Activated CD8-positive, alpha-beta T cell treated with anti-CD3 and anti-CD28 coated beads for 36 hours (primary cell): ENCODE measurements around the gene KLHL20. TPM values are rescaled to one million over a fixed set of nuclear protein-coding genes. Genes with fewer than 3 reads are reported as not detected.

ENCODE experiments used
- ATAC-seq: fragments of 200-7000 bp; cut with Tn5 transposase; one replicate; pipeline ENCODE4 v1.10.0; 2021; ENCODE audit warnings: mild to moderate bottlenecking, moderate library complexity
- CTCF ChIA-PET: fragments of 350-600 bp; sonication (Branson Sonifier 250); formaldehyde crosslinking; loops from one replicate; lab custom pipeline; 2021; ENCODE audit warnings: antibody characterized with exemption; lab: Charles Lee
- POLR2A ChIA-PET: fragments of 350-600 bp; sonication (Branson Sonifier 250); formaldehyde crosslinking; loops from one replicate; lab custom pipeline; 2021; ENCODE audit warnings: antibody characterized with exemption; lab: Charles Lee
- DNase-seq: peaks from one replicate; pipeline ENCODE4 v3.0.0-alpha.2; 2020
- H3K27ac Mint-ChIP-seq: one replicate; pipeline ENCODE4 v1.8.0; 2021; ENCODE audit warnings: mild to moderate bottlenecking, mixed read lengths
- H3K27me3 Mint-ChIP-seq: one replicate; pipeline ENCODE4 v1.8.0; 2021; ENCODE audit warnings: mixed read lengths
- H3K36me3 Mint-ChIP-seq: one replicate; pipeline ENCODE4 v1.8.0; 2021; ENCODE audit warnings: low read depth, mixed read lengths
- H3K4me1 Mint-ChIP-seq: one replicate; pipeline ENCODE4 v1.8.0; 2021; ENCODE audit warnings: low read depth, mixed read lengths
- H3K4me3 Mint-ChIP-seq: one replicate; pipeline ENCODE4 v1.8.0; 2021; ENCODE audit warnings: mild to moderate bottlenecking, moderate library complexity, mixed read lengths
- H3K9me3 Mint-ChIP-seq: one replicate; pipeline ENCODE4 v1.8.0; 2021; ENCODE audit warnings: mixed read lengths
- intact Hi-C: fragments of 100-400 bp; cut with micrococcal nuclease; formaldehyde crosslinking; loops from one replicate; pipeline ENCODE4 v1.10.0; 2022
- total RNA-seq, 2 experiments: library from RNA; stranded (reverse); gene quantifications; one replicate each; pipeline ENCODE4 v1.2.3, GENCODE V29; 2021
- TF ChIP-seq, protein P1 (sequence below): fragments of 200-600 bp; IDR thresholded peaks from one replicate; pipeline ENCODE4 v1.8.0; 2022; ENCODE audit warnings: antibody characterized with exemption, mild to moderate bottlenecking

Gene KLHL20
- total RNA-seq, 2 experiments from 2014 or later = 14.5 to 15.8 TPM

GRCh38 chr1:173824315-173825081 is 109.7 kb downstream of the KLHL20 start, which contains the start of the genes CENPL and DARS2:
Gene CENPL, minus strand, starts transcription at chr1:173824883. Its CDS starts 13,584 bp downstream, at chr1:173811299.
Gene DARS2, plus strand, starts transcription at chr1:173824673. Its CDS starts 557 bp downstream, at chr1:173825230.
- DNase-seq = peak; percentile 95
- Mint-ChIP-seq H3K4me1 (peaks cover 50% of the 10 kb centered on the region), H3K27ac (peak within 1 kb of the TSS; percentile 99), H3K36me3 (peaks cover 36% of the 10 kb centered on the region), H3K27me3 (no peaks in the 10 kb centered on the region), H3K9me3 (no peaks in the 10 kb centered on the region), H3K4me3 (peak within 1 kb of the TSS; percentile 94)
- POLR2A ChIA-PET = interaction anchor here (0.6 to 2.5 kb wide), 19 partner anchors 12 to 401 kb away, joined by 3 to 29 read pairs (median 4); partner anchors contain the start of genes GAS5, KLHL20, PRDX6 and ZBTB37
- intact Hi-C loops = loop anchor here (2.0 to 10.0 kb wide), 4 partner anchors 44 to 1080 kb away; partner anchors contain the start of gene ZBTB37
- TF ChIP-seq, protein P1, sequence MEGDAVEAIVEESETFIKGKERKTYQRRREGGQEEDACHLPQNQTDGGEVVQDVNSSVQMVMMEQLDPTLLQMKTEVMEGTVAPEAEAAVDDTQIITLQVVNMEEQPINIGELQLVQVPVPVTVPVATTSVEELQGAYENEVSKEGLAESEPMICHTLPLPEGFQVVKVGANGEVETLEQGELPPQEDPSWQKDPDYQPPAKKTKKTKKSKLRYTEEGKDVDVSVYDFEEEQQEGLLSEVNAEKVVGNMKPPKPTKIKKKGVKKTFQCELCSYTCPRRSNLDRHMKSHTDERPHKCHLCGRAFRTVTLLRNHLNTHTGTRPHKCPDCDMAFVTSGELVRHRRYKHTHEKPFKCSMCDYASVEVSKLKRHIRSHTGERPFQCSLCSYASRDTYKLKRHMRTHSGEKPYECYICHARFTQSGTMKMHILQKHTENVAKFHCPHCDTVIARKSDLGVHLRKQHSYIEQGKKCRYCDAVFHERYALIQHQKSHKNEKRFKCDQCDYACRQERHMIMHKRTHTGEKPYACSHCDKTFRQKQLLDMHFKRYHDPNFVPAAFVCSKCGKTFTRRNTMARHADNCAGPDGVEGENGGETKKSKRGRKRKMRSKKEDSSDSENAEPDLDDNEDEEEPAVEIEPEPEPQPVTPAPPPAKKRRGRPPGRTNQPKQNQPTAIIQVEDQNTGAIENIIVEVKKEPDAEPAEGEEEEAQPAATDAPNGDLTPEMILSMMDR = no peak
- CTCF ChIA-PET = interaction anchor here (0.9 to 3.6 kb wide), 7 partner anchors 27 to 407 kb away, joined by 3 to 37 read pairs (median 6); partner anchors contain the start of gene KLHL20
- ATAC-seq = peak; percentile 90

DNA sequence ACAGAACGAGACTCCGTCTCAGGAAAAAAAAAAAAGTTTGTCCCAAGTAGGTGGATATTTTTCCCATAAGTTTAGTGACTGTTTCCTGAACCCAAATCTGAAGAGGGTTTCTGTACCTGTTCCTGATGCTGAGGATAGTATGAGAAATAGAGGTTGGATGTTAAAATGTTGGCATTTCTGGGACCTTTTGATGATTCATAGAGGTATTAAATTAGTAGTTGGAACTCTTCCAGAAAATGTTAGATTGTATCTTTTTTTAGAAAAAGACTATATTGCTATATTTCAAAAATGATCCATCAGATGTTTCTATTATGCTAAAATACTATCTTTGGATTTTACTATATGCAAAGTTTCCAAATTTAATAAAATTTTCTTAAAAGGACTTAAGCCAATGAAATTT is 112.8 kb downstream of the KLHL20 start:
- TF ChIP-seq, protein P1 = no peak
- DNase-seq = no peak
- Mint-ChIP-seq H3K4me3 (peak overlapping the region; percentile 94), H3K9me3 (no peaks in the 10 kb centered on the region), H3K36me3 (peaks cover 35% of the 10 kb centered on the region), H3K27me3 (no peaks in the 10 kb centered on the region), H3K27ac (no peak overlapping the region), H3K4me1 (peaks cover 34% of the 10 kb centered on the region)
- ChIA-PET CTCF (interaction anchor here (3.6 kb wide), 1 partner anchor 398 kb away, joined by 37 read pairs; no protein-coding TSS in a partner anchor), POLR2A (interaction anchor here (1.1 kb wide), 1 partner anchor 10 kb away, joined by 4 read pairs; no protein-coding TSS in a partner anchor)
- ATAC-seq = no peak
- intact Hi-C loops = loop anchor here (10.0 kb wide), 1 partner anchor 1083 kb away; no protein-coding TSS in a partner anchor

GRCh38 chr1:173832748-173833147 is 118.0 kb downstream of the KLHL20 start:
- H3K9me3 Mint-ChIP-seq = no peaks in the 10 kb centered on the region
- ATAC-seq (no peak), DNase-seq (no peak)
- intact Hi-C loops = no loop called here
- TF ChIP-seq, protein P1 = no peak
- peaks cover 33% of the 10 kb centered on the region for H3K36me3 Mint-ChIP-seq
- no peak overlapping the region for H3K27ac Mint-ChIP-seq
- no peak overlapping the region for H3K4me3 Mint-ChIP-seq
- ChIA-PET POLR2A (interaction anchor here (1.6 kb wide), 1 partner anchor 30 kb away, joined by 3 read pairs; no protein-coding TSS in a partner anchor), CTCF (no interaction called here)
- peaks cover 7% of the 10 kb centered on the region for H3K4me1 Mint-ChIP-seq
- H3K27me3 Mint-ChIP-seq = no peaks in the 10 kb centered on the region

Other genes starting within 250 kb of the KLHL20 start
- 100 to 1,000 TPM; 165 to 169 TPM for gene PRDX6, start 237.6 kb upstream of the KLHL20 start, total RNA-seq
- not detected for gene SLC9C2, start 111.9 kb upstream of the KLHL20 start, total RNA-seq
- gene TEX50, start 79.6 kb upstream of the KLHL20 start, total RNA-seq = not detected
- gene ANKRD45, start 45.1 kb upstream of the KLHL20 start, total RNA-seq = not detected
- gene DARS2, start 109.7 kb downstream of the KLHL20 start, total RNA-seq = 10 to 100 TPM; 46.7 to 49.5 TPM
- gene CENPL, start 109.9 kb downstream of the KLHL20 start, total RNA-seq = 10 to 100 TPM; 20.9 to 23.3 TPM
- 1,000 to 10,000 TPM; 1,276 to 1,298 TPM for gene GAS5, start 153.0 kb downstream of the KLHL20 start, total RNA-seq
- gene ZBTB37, start 153.4 kb downstream of the KLHL20 start, total RNA-seq = 1 to 10 TPM; 7.6 to 7.9 TPM
- gene SERPINC1, start 202.3 kb downstream of the KLHL20 start, total RNA-seq = not detected